ENCODE data around the gene PBXIP1.

DNA sequence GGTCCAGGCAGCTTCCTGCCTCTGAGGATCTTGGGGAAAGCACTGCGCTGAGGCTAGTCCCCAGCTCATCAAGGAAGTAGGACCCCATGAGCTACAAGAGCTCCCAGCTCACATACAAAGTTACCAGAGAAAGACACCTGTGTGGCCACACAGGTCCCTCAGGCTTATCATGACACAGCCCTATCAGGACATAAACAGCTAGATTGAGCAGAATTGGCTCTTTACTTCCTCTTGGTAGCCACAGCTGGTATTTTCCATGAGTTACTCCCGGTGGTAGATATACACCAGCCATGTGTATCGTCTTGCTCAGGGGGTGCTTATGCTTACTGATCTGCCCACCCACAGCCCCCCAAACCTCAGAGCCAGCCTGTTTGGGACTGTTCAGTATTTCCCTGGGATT is 38.7 kb upstream of the PBXIP1 start:
- TF ChIP-seq CTCF (IDR thresholded peaks at IDR 0.05; ENCODE audit: low read depth, low read length) (no peak), EZH2phosphoT487 (IDR thresholded peaks at IDR 0.05; ENCODE audit: low read depth) (no peak)

Data from OCI-LY3 (cell line).